T47D (cell line): ENCODE results near the gene NHSL2.

Experiments
- DNase-seq, 2 experiments: peaks; one replicate each; pipeline versions ENCODE4 v3.0.0 to v3.0.0-alpha.2; 2011 to 2012; ENCODE audit warnings: low read depth in 1 of 2, low spot score in 1 of 2
- JUND ChIP-seq: IDR thresholded peaks from 2 replicates; pipeline ENCODE4 v1.6.1; 2012; ENCODE audit warnings: low read depth
- in situ Hi-C: cut with HindIII; loops from 2 replicates; pipeline ENCODE4 v1.10.0; 2016; ENCODE audit warnings: low sequenced_read_pairs, low pct_unique_long_range_greater_than_20kb

NHSL2 gene

GRCh38 chrX:72062916-72063315 lies 152.3 kb downstream of the NHSL2 start:
- no peak for TF ChIP-seq JUND
- in situ Hi-C loops, result no loop called here
- no peak for DNase-seq

GRCh38 chrX:72069350-72070160 lies 158.9 kb downstream of the NHSL2 start:
- TF ChIP-seq JUND, result no peak
- in situ Hi-C loops, result no loop called here
- no peak for DNase-seq

- DNase-seq, result no peak
- in situ Hi-C loops, result no loop called here
- TF ChIP-seq JUND, result no peak
Measured at GRCh38 chrX:72071213-72071612, 160.6 kb downstream of the NHSL2 start.

GRCh38 chrX:72073633-72074032 lies 163.0 kb downstream of the NHSL2 start:
- TF ChIP-seq JUND, result no peak
- in situ Hi-C loops, result no loop called here
- no peak for DNase-seq

GRCh38 chrX:72078411-72078810 lies 167.8 kb downstream of the NHSL2 start:
- in situ Hi-C loops, result no loop called here
- TF ChIP-seq JUND, result no peak
- no peak for DNase-seq

- TF ChIP-seq JUND, result no peak
- in situ Hi-C loops, result no loop called here
- DNase-seq, result no peak
Measured at GRCh38 chrX:72079607-72080006, 169.0 kb downstream of the NHSL2 start.

GRCh38 chrX:72080150-72080549 lies 169.5 kb downstream of the NHSL2 start:
- no peak for TF ChIP-seq JUND
- no peak for DNase-seq
- in situ Hi-C loops, result no loop called here

- DNase-seq, result no peak
- no peak for TF ChIP-seq JUND
- in situ Hi-C loops, result no loop called here
Measured at GRCh38 chrX:72080800-72081199, 170.2 kb downstream of the NHSL2 start.

- DNase-seq, result no peak
- no peak for TF ChIP-seq JUND
- in situ Hi-C loops, result no loop called here
Measured at GRCh38 chrX:72081605-72082320, 171.1 kb downstream of the NHSL2 start.

- no peak for TF ChIP-seq JUND
- DNase-seq, result no peak
- in situ Hi-C loops, result no loop called here
Measured at GRCh38 chrX:72083291-72083690, 172.6 kb downstream of the NHSL2 start.

- TF ChIP-seq JUND, result no peak
- no peak for DNase-seq
- in situ Hi-C loops, result no loop called here
Measured at GRCh38 chrX:72084114-72084513, 173.5 kb downstream of the NHSL2 start.

GRCh38 chrX:72086995-72087394 lies 176.3 kb downstream of the NHSL2 start:
- DNase-seq, result no peak
- in situ Hi-C loops, result no loop called here
- no peak for TF ChIP-seq JUND

GRCh38 chrX:72088761-72089160 lies 178.1 kb downstream of the NHSL2 start:
- in situ Hi-C loops, result no loop called here
- DNase-seq, result no peak
- TF ChIP-seq JUND, result no peak
